Measurements from ENCODE around the gene SPSB3. TPM values are rescaled to one million over a fixed set of nuclear protein-coding genes. Genes with fewer than 3 reads are reported as not detected.
"Not testable (repeated sequence)": the region's sequence is repeated elsewhere in the genome, so short reads cannot be mapped to it uniquely, and the experiment has no call there.

SPSB3 gene
- total RNA-seq, 1 experiment from 2014 or later, result 29.8 TPM

- DNase-seq (ENCODE audit: low read depth), result no peak
Observed at GRCh38 chr16:1816396-1817275, 34.3 kb upstream of the SPSB3 start.

DNA sequence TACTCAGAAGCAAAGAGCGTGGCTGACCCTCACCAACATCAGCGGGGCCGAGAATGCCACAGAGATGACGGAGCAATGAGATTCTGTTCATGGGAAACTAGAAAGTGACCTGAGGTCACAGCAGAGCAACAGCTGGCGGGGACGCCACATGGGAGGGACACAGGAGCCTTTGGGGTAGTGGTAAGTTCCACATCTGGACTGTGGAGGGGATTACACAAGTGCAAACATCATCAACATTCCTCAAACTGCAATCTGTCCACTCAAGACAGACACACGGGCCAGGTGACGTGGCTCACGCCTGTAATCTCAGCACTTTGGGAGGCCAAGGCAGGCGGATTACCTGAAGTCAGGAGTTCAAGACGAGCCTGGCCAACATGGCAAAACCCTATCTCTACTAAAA, 33.1 kb upstream of the SPSB3 start:
- no peak for DNase-seq (ENCODE audit: low read depth)

DNA sequence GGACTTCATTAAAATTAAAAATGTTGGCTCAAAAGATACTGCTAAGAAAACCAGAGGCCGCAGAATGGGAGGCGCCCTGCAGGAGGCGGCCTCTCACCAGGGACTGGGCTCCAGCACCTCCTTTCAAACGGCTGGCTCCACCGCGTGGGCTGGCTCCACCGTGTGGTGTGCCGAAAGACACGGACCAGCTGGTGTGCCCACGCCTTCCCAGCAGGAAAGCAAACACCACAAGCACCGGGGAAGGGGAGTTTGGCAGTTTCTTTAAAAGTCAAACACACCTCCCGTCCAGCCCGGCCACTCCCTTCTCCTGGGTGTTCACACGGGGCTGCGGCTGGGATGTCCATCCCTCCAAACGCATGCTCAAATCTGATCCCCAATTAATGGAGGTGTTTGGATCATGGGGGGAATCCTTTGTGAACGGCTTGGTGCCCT, 30.4 kb upstream of the SPSB3 start:
- DNase-seq (ENCODE audit: low read depth), result no peak

DNA sequence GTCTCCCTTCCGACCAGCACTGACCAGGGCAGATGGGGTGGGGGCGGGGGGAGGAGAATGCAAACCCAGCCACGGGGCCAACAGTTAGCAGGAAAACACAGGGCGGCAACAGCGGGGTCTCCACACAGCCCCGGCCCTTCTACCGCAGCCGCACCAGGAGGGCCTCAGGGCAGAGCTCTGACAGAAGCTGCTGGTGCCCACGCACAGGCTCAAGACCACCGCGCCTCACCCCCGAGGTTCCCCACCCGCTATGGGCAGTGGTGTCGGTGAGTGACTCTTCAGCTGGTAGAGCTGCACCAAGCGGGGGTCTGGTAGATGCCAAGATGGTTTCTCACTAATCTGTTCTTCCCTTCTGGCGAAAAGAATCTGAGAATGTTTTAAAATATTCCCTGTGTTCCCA, 28.2 kb upstream of the SPSB3 start:
- DNase-seq (ENCODE audit: low read depth), result no peak

GRCh38 chr16:1810106-1810505, 27.7 kb upstream of the SPSB3 start:
- DNase-seq (ENCODE audit: low read depth), result no peak

DNA sequence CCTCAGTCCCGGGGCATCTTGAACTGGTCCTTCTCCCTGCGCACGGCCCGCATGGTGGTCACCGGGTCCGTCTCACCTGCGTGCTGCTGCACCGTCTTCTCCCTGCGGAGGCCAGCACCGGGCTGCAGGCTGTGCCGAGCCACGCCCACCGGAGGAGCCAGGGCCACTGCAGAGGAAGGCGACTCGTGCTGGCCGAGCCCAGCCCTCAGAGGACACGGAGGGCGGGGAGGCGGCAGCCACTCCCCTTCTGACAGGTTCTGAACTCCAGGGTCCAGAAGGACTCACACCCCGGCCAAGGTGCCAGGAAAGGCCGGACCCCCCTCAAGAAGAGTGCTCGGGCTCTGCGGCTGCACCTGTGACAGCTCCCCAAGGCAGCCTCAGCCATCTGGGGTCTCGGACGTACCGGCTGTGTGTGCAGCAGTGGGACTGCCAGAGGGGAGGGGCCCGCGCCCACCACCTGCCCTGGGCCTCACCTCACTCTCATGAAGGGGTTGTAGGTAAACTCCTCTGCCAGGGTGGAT, 27.0 kb upstream of the SPSB3 start:
- no peak for DNase-seq (ENCODE audit: low read depth)

DNA sequence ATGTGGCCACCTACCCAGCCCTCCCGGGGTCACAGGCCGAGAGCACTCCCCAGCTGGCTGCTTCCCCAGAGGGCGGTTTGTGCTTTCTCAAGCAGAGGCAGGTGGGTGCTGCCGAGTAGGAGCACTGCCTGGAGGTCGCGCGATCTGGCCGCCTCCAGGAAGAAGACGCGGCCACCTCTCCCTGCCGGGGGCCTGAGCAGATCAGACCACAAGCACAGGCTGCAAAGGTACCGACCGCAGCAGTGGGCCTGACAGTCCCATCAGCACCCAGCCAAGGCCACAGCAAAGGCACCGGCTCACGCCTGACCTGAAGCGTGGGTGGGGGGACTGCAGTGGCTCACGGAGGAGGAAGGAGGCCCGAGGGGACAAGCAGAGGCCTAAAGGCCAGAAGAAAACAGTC, 26.3 kb upstream of the SPSB3 start:
- no peak for DNase-seq (ENCODE audit: low read depth)

- no peak for DNase-seq (ENCODE audit: low read depth)
Observed at GRCh38 chr16:1807626-1808025, 25.3 kb upstream of the SPSB3 start.

GRCh38 chr16:1800701-1801100, 18.3 kb upstream of the SPSB3 start:
- DNase-seq (ENCODE audit: low read depth), result no peak

GRCh38 chr16:1799263-1799662, 16.9 kb upstream of the SPSB3 start:
- not testable (repeated sequence) for DNase-seq (ENCODE audit: low read depth)

DNA sequence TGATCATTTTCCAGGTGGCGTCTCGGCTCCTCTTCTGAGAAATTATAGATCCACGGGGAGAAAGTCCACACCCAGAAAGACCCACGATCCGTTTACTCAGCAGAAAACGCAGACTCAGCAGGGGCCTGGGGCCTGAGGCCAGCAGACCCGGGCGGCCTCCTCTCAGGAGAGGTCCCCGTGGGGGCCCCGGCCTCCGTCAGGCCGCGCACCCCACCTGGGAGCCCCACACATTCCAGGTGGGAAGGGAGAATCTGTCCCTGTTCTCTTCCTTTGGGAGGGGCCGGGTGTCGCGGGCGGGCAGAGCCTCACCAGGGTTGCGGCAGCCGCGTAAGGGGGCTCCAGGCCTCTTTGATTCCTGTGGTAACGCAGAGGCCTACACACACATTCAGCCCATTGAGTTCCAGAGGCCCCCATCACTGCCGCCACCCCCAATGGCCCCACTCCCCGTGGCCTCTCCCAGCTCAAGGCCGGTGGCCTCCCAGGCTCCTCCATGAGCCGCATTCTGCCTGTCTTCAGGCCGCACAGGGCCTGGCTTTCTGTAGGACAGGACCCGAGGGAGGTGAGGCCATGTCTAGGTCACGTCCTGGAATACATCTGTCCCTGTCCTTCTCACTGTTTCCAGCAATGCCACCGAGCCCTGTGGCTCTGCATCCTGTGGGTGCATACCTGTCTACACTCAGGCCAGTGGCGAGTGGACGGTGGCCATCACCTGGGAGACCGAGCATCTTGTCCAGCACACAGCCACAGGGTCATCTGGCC, 12.7 kb upstream of the SPSB3 start:
- DNase-seq (ENCODE audit: low read depth), result no peak

DNA sequence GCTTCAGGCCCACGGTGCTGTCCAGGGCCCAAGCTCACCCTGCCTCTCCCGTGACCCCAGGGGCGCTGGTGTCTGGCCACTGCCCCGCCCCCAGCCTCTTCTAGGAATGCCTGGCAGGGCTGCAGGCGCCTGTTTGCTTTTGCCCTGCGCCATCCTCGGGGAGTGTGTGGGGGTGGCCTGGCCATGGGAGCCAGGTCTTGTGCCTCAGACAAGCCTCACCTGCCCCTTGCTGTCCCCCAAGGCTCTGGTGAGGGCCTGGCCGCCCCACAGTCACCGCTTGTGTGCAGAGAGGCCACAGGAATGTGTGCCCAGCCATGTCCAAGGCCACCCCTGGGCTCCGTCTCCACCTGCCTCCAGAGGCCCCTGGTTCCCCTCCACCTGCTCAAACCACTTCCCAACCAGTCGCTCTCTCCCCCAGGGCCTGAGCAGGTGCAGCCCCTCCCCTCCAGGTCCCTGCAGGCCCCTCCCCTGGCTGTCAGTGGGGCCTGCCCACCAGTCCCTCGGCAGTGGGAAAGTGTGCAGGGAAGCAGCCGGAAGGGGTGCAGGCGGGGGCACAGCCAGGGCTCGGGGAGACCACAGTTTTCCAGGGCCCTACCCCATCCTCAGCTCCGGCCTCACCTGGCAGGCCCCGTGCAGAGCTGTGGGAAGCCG, 12.0 kb upstream of the SPSB3 start:
- DNase-seq (ENCODE audit: low read depth), result no peak

DNA sequence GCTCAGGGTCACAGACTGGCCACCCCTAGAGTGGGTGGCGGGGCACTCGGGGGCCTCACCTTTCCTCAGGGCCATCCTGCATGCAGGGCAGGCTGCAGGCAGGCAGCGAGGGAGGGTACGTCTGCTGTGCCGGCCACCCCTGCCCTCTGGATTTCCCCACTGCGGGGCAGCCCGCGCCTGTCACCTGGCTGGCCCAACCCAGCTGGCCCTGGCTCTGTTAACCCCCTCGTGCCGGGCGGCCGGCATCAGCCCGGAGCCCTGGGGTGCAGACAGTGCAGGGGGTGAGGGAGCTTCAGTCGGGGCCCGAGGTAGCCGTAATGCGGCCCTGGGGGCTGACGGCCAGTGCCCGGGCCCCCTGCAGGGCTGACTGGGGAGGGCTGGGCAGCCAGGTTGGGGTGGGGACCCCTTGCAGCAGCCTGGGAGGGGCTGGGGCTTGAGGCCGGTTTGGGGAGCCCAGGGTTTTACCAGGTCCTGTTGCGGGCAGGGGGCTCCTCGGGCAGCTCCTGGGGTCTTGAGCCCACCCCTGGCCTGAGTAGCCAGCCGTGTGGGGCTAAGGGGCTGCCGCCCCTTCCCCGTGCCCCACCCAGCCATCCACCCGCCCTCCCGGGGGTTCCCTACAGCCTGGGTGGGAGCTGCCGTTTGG, 11.3 kb upstream of the SPSB3 start, which contains the start of gene IGFALS:
Gene IGFALS (minus strand): TSS at position 128 of the 643 bp plus-strand sequence. CDS start 53 bp downstream, at position 75.
- DNase-seq (ENCODE audit: low read depth), result no peak

GRCh38 chr16:1792836-1793577, 10.6 kb upstream of the SPSB3 start:
- no peak for DNase-seq (ENCODE audit: low read depth)

GRCh38 chr16:1791943-1792812, 9.8 kb upstream of the SPSB3 start:
- DNase-seq (ENCODE audit: low read depth), result no peak

GRCh38 chr16:1791256-1791942, 9.0 kb upstream of the SPSB3 start:
- DNase-seq (ENCODE audit: low read depth), result no peak

DNA sequence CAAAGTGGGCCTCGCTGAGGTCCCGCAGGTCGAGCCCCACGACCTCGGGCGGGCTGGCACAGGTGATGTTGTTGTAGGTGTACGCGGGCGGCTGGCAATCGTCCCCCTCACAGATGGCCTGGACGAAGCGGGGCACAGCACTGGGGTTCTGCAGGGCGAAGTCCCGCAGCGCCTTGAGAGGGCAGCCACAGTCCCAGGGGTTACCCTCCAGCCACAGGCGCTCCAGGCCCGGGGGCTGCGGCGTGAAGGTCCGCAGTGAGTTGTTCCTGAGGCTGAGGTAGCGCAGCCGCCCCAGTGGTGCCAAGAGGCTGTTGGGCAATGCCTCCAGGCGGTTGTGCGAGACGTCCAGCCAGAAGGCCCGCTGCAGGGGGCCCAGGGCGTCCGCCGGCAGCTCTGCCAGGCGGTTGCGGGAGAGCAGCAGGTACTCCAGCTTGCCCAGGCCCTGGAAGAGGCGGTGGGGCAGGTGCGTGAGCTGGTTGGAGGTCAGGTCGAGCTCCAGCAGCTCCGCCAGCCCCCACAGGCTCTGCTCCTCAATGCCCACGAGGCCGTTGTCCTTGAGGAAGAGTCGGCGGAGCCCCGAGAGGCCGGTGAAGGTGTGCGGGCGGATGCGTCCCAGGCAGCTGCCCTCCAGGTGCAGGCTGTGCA, 8.4 kb upstream of the SPSB3 start:
- no peak for DNase-seq (ENCODE audit: low read depth)

DNA sequence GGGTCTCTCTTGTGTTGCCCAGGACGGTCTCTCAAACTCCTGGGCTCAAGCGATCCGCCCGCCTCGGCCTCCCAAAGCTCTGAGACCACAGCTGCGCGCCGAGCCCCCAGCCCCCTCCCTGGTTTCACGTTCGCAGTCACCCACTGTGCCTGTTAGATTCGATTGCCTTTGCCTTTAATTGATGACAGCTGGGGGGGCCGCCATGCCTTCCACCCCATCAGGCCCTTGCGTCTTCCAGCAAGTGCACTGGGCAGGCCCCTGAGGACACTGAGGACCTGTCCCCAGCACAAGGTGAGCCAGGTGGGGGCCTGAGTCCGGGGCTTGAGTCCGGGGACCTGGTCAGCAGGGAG, 7.9 kb upstream of the SPSB3 start:
- no peak for DNase-seq (ENCODE audit: low read depth)

- DNase-seq (ENCODE audit: low read depth), result no peak
Observed at GRCh38 chr16:1789643-1790045, 7.3 kb upstream of the SPSB3 start.
